GM23338 (cell line): ENCODE data around the gene ARHGAP11A.

Experiments used
- CREB1 ChIP-seq: fragments of 250-450 bp; sonication (Bioruptor Pico); IDR thresholded peaks from 2 replicates; pipeline ENCODE4 v1.5.0; 2020; ENCODE audit warnings: low read depth, mild to moderate bottlenecking, moderate library complexity
- CTCF ChIP-seq, 2 experiments: fragments of 200-600 bp in 1 of 2; sonication (generic) in 1 of 2; conservative IDR thresholded peaks; 2 replicates each; pipeline versions ENCODE4 v1.5.1 to v1.6.1; 2016 to 2017; ENCODE audit warnings: antibody characterized with exemption in 2 of 2, low read depth in 2 of 2, mild to moderate bottlenecking in 2 of 2, moderate library complexity in 1 of 2
- EZH2 ChIP-seq: fragments of 200-600 bp; sonication (generic); IDR thresholded peaks from one replicate; pipeline ENCODE4 v1.8.0; 2017; ENCODE audit warnings: antibody characterized with exemption, mild to moderate bottlenecking, low read depth; ENCODE audit not compliant: unreplicated experiment
- EZH2phosphoT487 ChIP-seq: fragments of 200-600 bp; sonication (generic); IDR thresholded peaks from one replicate; pipeline ENCODE4 v1.8.1; 2018; ENCODE audit warnings: antibody characterized with exemption; ENCODE audit not compliant: unreplicated experiment
- JUNB ChIP-seq: IDR thresholded peaks from one replicate; pipeline ENCODE4 v1.6.1; 2016; ENCODE audit warnings: antibody characterized with exemption; ENCODE audit not compliant: unreplicated experiment
- NANOG ChIP-seq: IDR thresholded peaks from 2 replicates; pipeline ENCODE4 v1.6.1; 2016; ENCODE audit warnings: antibody characterized with exemption, borderline replicate concordance
- POLR2AphosphoS5 ChIP-seq: IDR thresholded peaks from 2 replicates; pipeline ENCODE4 v1.6.1; 2016; ENCODE audit warnings: antibody characterized with exemption, low read depth
- REST ChIP-seq: IDR thresholded peaks from one replicate; pipeline ENCODE4 v1.6.1; 2018; ENCODE audit warnings: antibody characterized with exemption; ENCODE audit not compliant: unreplicated experiment
- STAT1 ChIP-seq: IDR thresholded peaks from one replicate; pipeline ENCODE4 v1.6.1; 2016; ENCODE audit warnings: antibody characterized with exemption; ENCODE audit not compliant: unreplicated experiment
- ZNF331 ChIP-seq: fragments of 250-450 bp; sonication (Bioruptor Pico); IDR thresholded peaks from 2 replicates; pipeline ENCODE4 v1.5.0; 2020; ENCODE audit warnings: low read depth, mild to moderate bottlenecking, moderate library complexity
- ZNF462 ChIP-seq: fragments of 250-450 bp; sonication (Bioruptor Pico); IDR thresholded peaks from 2 replicates; pipeline ENCODE4 v1.5.0; 2020; ENCODE audit warnings: mild to moderate bottlenecking, moderate library complexity

- TF ChIP-seq CTCF (conservative IDR thresholded peaks at IDR 0.05; ENCODE audit: low read depth in 2 of 2) (no peak), EZH2phosphoT487 (no peak), REST (no peak), POLR2AphosphoS5 (no peak), JUNB (no peak), EZH2 (no peak), CREB1 (CRISPR knock-in tag) (no peak), ZNF331 (CRISPR knock-in tag) (no peak), STAT1 (no peak), NANOG (no peak), ZNF462 (no peak)
These were observed 67.3 kb downstream of the ARHGAP11A start for GRCh38 chr15:32682569-32682968.
